GM12878 (cell line): Measurements from ENCODE around the gene ABCA7. TPM values are rescaled to one million over a fixed set of nuclear protein-coding genes. Genes with fewer than 3 reads are reported as not detected.

Experiments
- ASH2L ChIP-seq: fragments of 300-600, 200-600 bp; sonication (generic); IDR thresholded peaks from 2 replicates; pipeline ENCODE4 v1.6.1; 2017; ENCODE audit warnings: low read depth, mild to moderate bottlenecking, borderline replicate concordance
- CHD4 ChIP-seq: fragments of 200-600 bp; sonication (generic); IDR thresholded peaks from 2 replicates; pipeline ENCODE4 v1.6.1; 2016; ENCODE audit warnings: mild to moderate bottlenecking
- CREB1 ChIP-seq: IDR thresholded peaks from 2 replicates; pipeline ENCODE4 v1.6.1; 2012; ENCODE audit warnings: low read depth, mild to moderate bottlenecking, inconsistent platforms
- EGR1 ChIP-seq, 2 experiments: IDR thresholded peaks; 1 replicate in 1 of 2; 2 replicates in 1 of 2; pipeline ENCODE4 v1.6.1; 2011 to 2012; ENCODE audit warnings: low read depth in 2 of 2, low read length in 2 of 2, borderline replicate concordance in 1 of 2, mild to moderate bottlenecking in 1 of 2, moderate library complexity in 1 of 2
- ETV6 ChIP-seq, 2 experiments: fragments of 450-650 bp in 1 of 2; IDR thresholded peaks in 1 of 2; conservative IDR thresholded peaks in 1 of 2; 2 replicates each; pipeline ENCODE4 v1.6.1; 2014; ENCODE audit warnings: antibody characterized with exemption in 1 of 2, borderline replicate concordance in 1 of 2, low read depth in 1 of 2, mild to moderate bottlenecking in 1 of 2, moderate library complexity in 1 of 2
- HDAC2 ChIP-seq: fragments of 200-600 bp; sonication (generic); IDR thresholded peaks from 2 replicates; pipeline ENCODE4 v1.6.1; 2017
- IRF3 ChIP-seq: fragments of 450-650 bp; IDR thresholded peaks from 2 replicates; pipeline ENCODE4 v1.6.1; 2014; ENCODE audit warnings: mild to moderate bottlenecking
- KDM1A ChIP-seq: fragments of 200-600 bp; sonication (generic); IDR thresholded peaks from 2 replicates; pipeline ENCODE4 v1.6.1; 2016; ENCODE audit warnings: borderline replicate concordance
- MLLT1 ChIP-seq: fragments of 450-650 bp; IDR thresholded peaks from 2 replicates; pipeline ENCODE4 v1.6.1; 2016; ENCODE audit warnings: mild to moderate bottlenecking
- MYC ChIP-seq: IDR thresholded peaks from 2 replicates; pipeline ENCODE4 v1.6.1; 2011; ENCODE audit warnings: mild to moderate bottlenecking, low read length, moderate library complexity, inconsistent platforms; ENCODE audit not compliant: insufficient read depth, insufficient replicate concordance, insufficient read length, severe bottlenecking
- NFXL1 ChIP-seq: fragments of 450-650 bp; IDR thresholded peaks from 2 replicates; pipeline ENCODE4 v1.6.1; 2017; ENCODE audit warnings: antibody characterized with exemption, mild to moderate bottlenecking, borderline replicate concordance
- NKRF ChIP-seq: fragments of 450-650 bp; conservative IDR thresholded peaks from 2 replicates; pipeline ENCODE4 v1.6.1; 2017; ENCODE audit warnings: mild to moderate bottlenecking, moderate library complexity
- PAX5 ChIP-seq: IDR thresholded peaks from 2 replicates; pipeline ENCODE4 v1.6.1; 2011; ENCODE audit warnings: low read depth, low read length, borderline replicate concordance
- PKNOX1 ChIP-seq: fragments of 450-650 bp; IDR thresholded peaks from 2 replicates; pipeline ENCODE4 v1.6.1; 2016; ENCODE audit warnings: mild to moderate bottlenecking
- RAD51 ChIP-seq: fragments of 450-650 bp; IDR thresholded peaks from 2 replicates; pipeline ENCODE4 v1.6.1; 2016; ENCODE audit warnings: moderate library complexity, mild to moderate bottlenecking, inconsistent platforms
- RCOR1 ChIP-seq: conservative IDR thresholded peaks from 2 replicates; pipeline ENCODE4 v1.6.1; 2012; ENCODE audit warnings: low read depth, low read length, improper control_type of control experiment
- TARDBP ChIP-seq: IDR thresholded peaks from 2 replicates; pipeline ENCODE4 v1.6.1; 2016; ENCODE audit warnings: borderline replicate concordance
- TBL1XR1 ChIP-seq: IDR thresholded peaks from 2 replicates; pipeline ENCODE4 v1.6.1; 2012; ENCODE audit warnings: low read depth, low read length, improper control_type of control experiment
- YY1 ChIP-seq: IDR thresholded peaks from 2 replicates; pipeline ENCODE4 v1.6.1; 2011; ENCODE audit warnings: low read depth, mild to moderate bottlenecking, low read length
- ZNF24 ChIP-seq: fragments of 450-650 bp; IDR thresholded peaks from 2 replicates; pipeline ENCODE4 v1.6.1; 2017; ENCODE audit warnings: antibody characterized with exemption, mild to moderate bottlenecking
- ZNF592 ChIP-seq: fragments of 450-650 bp; IDR thresholded peaks from 2 replicates; pipeline ENCODE4 v1.6.1; 2017; ENCODE audit warnings: mild to moderate bottlenecking, moderate library complexity
- polyA plus RNA-seq, 11 experiments: library from polyadenylated mRNA; depleted of rRNA in 4 of 11; unstranded in 6 of 11; stranded (reverse) in 5 of 11; fragments of >200 nt; fragmentation: Nextera tagmentation in 4 of 11; fragmentation: Illumina TruSeq in 1 of 11; extraction: Ambion mirVana in 4 of 11; extraction: Trizol in 1 of 11; gene quantifications; 1 replicate in 1 of 11; 2 replicates in 10 of 11; pipeline versions ENCODE4 v1.2.1 to v1.2.3, GENCODE V29; 2011 to 2016; ENCODE audit warnings: inconsistent platforms in 2 of 11, missing spikeins in 2 of 11, low read depth in 1 of 11
- total RNA-seq, 4 experiments: library from RNA; depleted of rRNA in 3 of 4; stranded (reverse); fragments of >200 nt in 3 of 4; fragmentation: Illumina TruSeq in 1 of 4; extraction: Trizol in 1 of 4; gene quantifications; 2 replicates each; pipeline versions ENCODE4 v1.2.1 to v1.2.3, GENCODE V29; 2013 to 2021

The ABCA7 gene
- total and polyA plus RNA-seq, 10 of the 15 experiments (the other 5 are each of a cell fraction or from before 2014, with no cell fraction given), result 1.0 to 49.5 (median 14.8) TPM

- TF ChIP-seq KDM1A (no peak), ZNF24 (peak; percentile 66; the same call in 1 of the 2 replicates), PAX5 (peak; percentile 76), MLLT1 (peak; percentile 69; the same call in 1 of the 2 replicates), CREB1 (peak; percentile 66; the same call in 1 of the 2 replicates), TARDBP (no peak; the same call in 1 of the 2 replicates), MYC (no peak), TBL1XR1 (0 out of 2 replicates have a peak, but pooled peaks have one; percentile 56), RCOR1 (peak; percentile 93; the same call in 1 of the 2 replicates), ETV6 (conservative IDR thresholded peaks at IDR 0.05 in 1 of 2, IDR thresholded peaks at IDR 0.05 in 1 of 2; ENCODE audit: borderline replicate concordance in 1 of 2, low read depth in 1 of 2) (peak in 1 of 2 experiments; percentile 93; a peak in 2 of 4 replicates), NKRF (peak; percentile 48; the same call in 1 of the 2 replicates), ZNF592 (no peak), CHD4 (0 out of 2 replicates have a peak, but pooled peaks have one; percentile 47), HDAC2 (no peak), PKNOX1 (0 out of 2 replicates have a peak, but pooled peaks have one; percentile 16), NFXL1 (no peak), YY1 (peak; percentile 14; the same call in 1 of the 2 replicates), ASH2L (no peak), IRF3 (no peak), EGR1 (IDR thresholded peaks at IDR 0.05; ENCODE audit: borderline replicate concordance in 1 of 2, low read depth in 2 of 2, low read length in 2 of 2) (peak in 1 of 2 experiments; percentile 70; a peak in 1 of 3 replicates), RAD51 (no peak)
Measured at GRCh38 chr19:1076951-1077350, 37.0 kb downstream of the ABCA7 start (continued).
